Dermis microvascular lymphatic vessel endothelial cell (primary cell): ENCODE data around the gene ARFGAP1. TPM values are rescaled to one million over a fixed set of nuclear protein-coding genes. Genes with fewer than 3 reads are reported as not detected.

ENCODE experiments used
- DNase-seq, 2 donors: peaks; one replicate each; pipeline versions ENCODE4 v3.0.0 to v3.0.0-alpha.2; 2010; ENCODE audit warnings: low read depth in 2 of 2
- total RNA-seq: library from RNA; depleted of rRNA; stranded (reverse); fragments of >200 nt; gene quantifications from 2 replicates; pipeline ENCODE4 v1.2.1, GENCODE V29; 2014

Gene ARFGAP1
- total RNA-seq, 1 donor from 2014 or later: 36.7 TPM

- no peak for DNase-seq
These were observed 12.7 kb upstream of the ARFGAP1 start for GRCh38 chr20:63259734-63260460.

DNA sequence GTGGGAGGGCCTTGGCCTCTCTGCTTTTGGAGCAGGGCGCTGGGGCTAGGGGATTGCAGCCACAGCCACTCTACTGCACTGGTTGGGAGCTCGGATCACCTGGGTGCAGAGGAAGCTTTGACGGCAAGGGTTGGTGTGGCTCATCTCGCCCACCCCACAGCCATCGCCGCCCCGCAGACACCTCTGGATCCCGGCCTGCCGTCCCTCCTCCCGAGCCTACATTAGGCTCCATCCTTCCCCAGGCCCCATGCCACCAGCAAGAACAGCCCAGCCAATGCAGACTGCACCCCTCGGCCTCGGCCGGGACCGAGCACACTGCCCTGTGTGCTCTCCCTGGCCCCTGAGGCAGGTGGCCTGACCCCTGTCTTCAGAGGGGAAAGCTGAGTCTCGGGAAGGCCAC lies 12.1 kb upstream of the ARFGAP1 start:
- DNase-seq: no peak

- no peak for DNase-seq
These were observed 11.4 kb upstream of the ARFGAP1 start for GRCh38 chr20:63261060-63261794.

DNA sequence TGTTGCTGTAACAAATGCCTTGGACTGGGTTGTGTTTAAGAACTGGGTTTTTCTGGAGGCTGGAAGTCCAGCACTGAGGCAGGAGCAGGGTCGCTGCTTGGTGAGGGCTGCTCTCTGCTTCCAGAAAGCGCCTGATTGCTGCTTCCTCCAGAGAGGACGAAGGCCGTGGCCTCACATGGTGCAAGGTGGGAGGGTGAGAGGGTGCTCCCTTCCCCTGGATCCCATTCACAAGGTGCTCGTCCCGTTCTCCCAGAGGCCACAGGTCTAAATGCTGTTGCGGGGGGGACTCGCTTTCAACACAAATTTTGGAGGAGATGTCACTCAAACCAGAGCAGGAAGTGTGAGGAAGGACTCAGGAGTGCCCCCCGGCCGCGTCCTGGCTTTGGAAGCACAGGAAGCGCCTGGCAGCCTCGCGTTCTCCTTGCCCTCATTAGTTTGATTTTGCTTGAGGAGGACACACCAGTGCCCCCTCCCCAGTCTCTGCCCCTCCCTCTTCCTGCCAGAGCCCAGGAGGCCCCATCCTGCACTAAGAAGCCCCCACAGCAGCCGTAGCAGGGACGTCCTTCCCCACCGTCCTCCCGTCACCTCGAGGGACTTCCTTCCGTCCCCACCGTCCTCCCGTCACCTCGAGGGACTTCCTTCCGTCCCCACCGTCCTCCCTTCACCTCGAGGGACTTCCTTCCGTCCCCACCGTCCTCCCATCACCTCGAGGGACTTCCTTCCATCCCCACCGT lies 10.7 kb upstream of the ARFGAP1 start:
- DNase-seq: no peak

DNA sequence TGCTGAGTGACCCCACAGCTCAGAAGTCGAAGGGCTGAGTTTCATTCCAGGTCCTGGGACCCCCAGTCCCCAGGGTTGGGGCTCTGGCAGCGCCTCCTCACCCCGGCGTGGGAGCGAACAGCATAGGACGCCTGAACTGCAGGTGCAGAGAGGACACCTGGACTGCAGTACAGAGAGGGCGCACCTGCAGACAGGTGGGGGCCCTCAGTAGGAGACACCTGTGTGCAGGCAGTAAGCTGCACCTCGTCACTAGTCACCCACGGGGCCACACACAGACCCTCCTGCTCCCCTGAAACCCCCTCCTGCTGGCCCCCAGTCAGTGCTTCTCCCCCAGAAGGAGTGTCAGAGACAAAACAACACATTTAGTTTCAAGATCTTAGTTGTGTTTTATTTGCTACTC lies 9.8 kb upstream of the ARFGAP1 start:
- DNase-seq: no peak

DNA sequence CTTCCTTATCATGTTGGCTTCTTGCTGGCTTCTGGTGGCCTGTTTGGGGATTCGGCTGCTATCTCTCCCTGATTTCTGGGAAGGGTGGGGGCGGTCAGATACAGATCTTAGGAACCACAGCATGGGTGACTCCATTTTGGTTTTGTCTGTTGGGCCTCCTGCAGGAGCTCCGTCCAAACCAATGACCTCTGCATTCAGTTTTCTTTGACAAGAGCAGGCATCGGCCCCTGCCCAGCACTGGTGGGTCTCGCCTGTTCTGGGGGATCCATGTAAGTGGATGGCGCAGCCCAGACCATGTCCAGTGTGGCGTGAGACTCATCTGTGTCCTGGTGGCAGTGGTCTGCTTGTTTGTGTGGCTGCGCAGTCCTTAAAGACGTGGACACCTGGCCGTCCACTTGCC lies 8.6 kb upstream of the ARFGAP1 start:
- no peak for DNase-seq

GRCh38 chr20:63264519-63264918 lies 8.1 kb upstream of the ARFGAP1 start:
- DNase-seq: no peak

- no peak for DNase-seq
These were observed 6.6 kb upstream of the ARFGAP1 start for GRCh38 chr20:63265891-63266515.

DNA sequence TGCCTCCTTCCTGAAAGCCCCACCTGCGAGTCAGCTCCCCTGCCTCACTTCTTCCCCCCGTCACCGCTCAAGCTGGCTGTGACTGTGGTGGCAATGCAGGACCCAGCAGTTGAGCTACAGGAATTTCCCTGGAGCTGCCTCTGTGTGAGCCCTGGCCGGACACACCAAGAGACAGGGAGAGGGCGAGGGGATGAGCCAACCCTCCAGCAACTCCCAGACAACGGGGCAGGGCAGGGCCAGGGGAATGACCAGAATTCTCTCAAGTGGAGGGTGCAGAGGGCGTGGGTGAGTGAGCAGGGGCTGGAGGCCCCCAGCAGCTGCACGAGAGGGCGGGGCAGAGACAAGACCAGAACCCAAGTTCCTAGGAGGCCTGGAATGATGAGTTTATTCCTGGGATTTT lies 4.9 kb upstream of the ARFGAP1 start:
- no peak for DNase-seq

DNA sequence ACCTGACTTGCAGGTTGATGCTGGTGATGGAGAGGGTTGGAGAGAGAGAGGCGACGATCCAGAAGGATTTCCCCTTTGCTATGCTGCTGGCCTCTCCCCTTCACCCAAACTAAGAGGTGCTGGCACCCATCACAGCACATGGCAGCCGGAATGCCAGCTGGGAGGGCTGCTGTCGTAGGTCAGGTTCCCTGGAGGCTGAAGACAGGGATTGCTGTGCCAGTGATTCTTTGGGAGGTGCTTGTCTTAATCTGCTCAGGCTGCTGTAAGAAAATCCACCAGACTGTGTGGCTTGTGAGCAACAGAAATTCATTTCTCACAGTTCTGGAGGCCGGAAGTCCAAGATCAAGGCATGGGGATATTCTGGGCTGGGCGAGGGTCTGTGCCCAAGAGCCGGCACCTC lies 4.4 kb upstream of the ARFGAP1 start:
- DNase-seq: no peak

DNA sequence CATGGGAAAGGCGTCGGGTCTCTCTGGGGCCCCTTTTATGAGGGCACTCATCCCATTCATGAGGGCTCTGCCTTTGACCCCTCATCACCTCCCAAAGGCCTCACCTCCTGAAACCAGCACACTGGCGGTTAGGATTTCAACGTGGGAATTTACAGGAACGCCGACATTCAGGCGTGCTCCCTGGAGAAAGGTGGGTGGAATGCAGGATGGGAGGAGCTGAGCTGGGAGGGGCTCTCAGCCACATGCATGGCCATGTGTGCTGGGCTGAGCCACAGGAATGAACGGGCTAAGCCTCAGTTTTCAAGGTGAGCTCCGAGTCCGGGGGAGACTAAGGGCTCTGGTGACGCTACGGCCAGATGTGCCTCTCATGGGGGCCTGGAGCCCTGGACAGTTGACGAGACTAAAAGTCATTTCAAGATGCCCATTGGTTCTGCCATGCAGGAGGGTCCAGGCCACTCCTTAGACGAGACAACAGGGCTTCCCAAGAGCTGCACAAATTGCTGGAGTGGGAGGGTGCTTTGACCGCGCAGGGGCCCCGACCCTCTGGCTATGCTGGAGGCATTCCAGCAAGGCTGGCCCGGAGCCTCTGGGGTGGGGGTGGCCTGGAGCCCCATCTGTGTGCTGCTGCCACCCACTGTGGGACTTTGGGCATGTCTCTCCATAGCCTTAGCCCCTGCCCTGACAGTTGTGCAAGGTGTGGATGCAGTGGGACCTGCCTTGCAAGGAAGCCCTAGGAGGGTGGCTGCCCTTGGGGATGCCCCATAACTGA lies 3.8 kb upstream of the ARFGAP1 start:
- no peak for DNase-seq

- no peak for DNase-seq
These were observed 2.9 kb upstream of the ARFGAP1 start for GRCh38 chr20:63269724-63270123.

GRCh38 chr20:63270606-63271325 lies 1.8 kb upstream of the ARFGAP1 start:
- no peak for DNase-seq

DNA sequence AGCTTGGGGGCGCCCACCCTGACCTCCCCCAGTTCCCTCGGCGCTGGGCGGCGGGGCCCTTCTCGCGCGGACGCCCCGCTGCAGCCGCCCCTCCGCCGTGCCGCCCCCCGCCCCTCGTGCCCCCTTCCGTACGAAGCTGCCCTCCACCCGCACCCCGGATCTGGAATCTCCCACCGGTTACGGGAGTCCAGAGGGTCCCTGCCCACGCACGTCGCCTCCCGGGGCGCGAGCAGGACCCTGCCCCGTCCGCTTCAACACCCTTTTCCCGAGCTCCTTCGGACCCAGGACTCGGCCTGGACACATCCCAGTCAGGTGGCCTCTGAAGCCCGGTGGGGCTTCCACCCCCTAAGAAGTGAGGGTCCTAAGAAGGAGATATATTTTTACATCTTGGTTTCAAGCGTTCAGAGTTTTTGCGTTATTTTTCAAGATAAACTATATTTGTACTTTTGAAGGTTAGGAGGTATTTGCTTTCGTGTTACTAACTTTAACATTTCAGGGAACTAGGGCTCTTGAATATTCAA lies 506 bp downstream of the ARFGAP1 start:
- no peak for DNase-seq

DNA sequence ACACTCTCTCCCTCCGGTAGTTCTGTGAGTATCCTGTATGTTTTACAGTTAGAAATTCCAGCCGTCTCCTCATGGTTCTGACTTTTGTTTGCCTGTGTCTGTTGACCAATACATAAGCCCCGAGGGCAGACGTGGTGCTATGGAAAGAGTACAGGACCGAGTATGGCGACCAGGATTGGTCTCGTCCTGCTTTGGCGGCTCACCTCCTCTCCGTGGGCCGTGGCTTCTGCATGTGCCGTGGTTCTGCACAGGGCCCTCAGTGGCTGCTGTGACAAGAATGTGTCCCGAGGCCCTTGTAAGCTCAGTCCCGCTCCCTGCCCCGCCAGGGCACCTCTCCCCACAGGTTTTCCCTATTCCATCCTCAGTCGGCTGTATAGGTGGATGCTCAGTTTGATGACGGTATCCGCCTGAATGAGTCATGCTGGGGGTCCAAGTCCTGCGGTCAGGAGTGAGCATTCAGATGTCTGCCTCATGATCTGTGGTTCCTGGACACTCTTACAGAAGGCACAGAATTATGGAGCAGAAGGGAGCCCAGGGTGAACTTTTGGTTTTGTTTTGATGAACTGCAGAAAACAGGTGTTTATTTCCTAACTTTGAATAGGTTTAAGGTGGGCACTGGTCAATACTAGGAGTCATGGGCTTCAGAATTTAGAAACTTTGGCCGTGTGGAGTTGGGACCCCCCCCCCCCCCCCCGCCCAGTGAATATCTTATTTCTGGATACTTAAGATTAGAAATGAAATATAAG lies 1.2 kb downstream of the ARFGAP1 start:
- DNase-seq: peak; percentile 12 to 72

GRCh38 chr20:63274381-63275228 lies 2.0 kb downstream of the ARFGAP1 start:
- DNase-seq: no peak

GRCh38 chr20:63275825-63276224 lies 3.2 kb downstream of the ARFGAP1 start:
- no peak for DNase-seq

- no peak for DNase-seq
These were observed 4.3 kb downstream of the ARFGAP1 start for GRCh38 chr20:63276956-63277355.
